Tibial nerve (tissue), 4 donors: ENCODE measurements around the gene SLC25A47. TPM values are rescaled to one million over a fixed set of nuclear protein-coding genes. Genes with fewer than 3 reads are reported as not detected.

Experiments used
- DNase-seq, 2 donors: peaks; one replicate each; pipeline ENCODE4 v3.0.0-alpha.2; 2019; ENCODE audit warnings: low spot score in 2 of 2
- H3K27ac ChIP-seq, 4 donors: fragments of 200-600 bp; sonication (generic) in 3 of 4; one replicate each; pipeline ENCODE4 v1.5.1; 2017 to 2019; ENCODE audit warnings: mild to moderate bottlenecking in 1 of 4
- H3K27me3 ChIP-seq, 2 donors: fragments of 200-600 bp; sonication (generic) in 1 of 2; one replicate each; pipeline versions ENCODE4 v1.5.1 to v1.6.0; 2017 to 2019
- H3K36me3 ChIP-seq, 3 donors: fragments of 200-600 bp; sonication (generic); one replicate each; pipeline ENCODE4 v1.5.1; 2018 to 2019
- H3K4me1 ChIP-seq, 4 donors: fragments of 200-600 bp; sonication (generic) in 3 of 4; one replicate each; pipeline ENCODE4 v1.5.1; 2017 to 2019
- H3K4me3 ChIP-seq, 4 donors: fragments of 200-600 bp; sonication (generic) in 3 of 4; one replicate each; pipeline ENCODE4 v1.5.1; 2017 to 2019; ENCODE audit warnings: mild to moderate bottlenecking in 1 of 4, moderate library complexity in 1 of 4
- H3K9me3 ChIP-seq, 4 donors: fragments of 200-600 bp; sonication (generic) in 3 of 4; one replicate each; pipeline ENCODE4 v1.5.1; 2017 to 2019
- EP300 ChIP-seq, 2 donors: sonication (generic); formaldehyde crosslinking; IDR thresholded peaks; one replicate each; pipeline ENCODE4 v1.6.1; 2017; ENCODE audit warnings: antibody characterized with exemption in 2 of 2, mild to moderate bottlenecking in 1 of 2
- POLR2A ChIP-seq, 2 donors: fragments of 450-650 bp; IDR thresholded peaks; one replicate each; pipeline ENCODE4 v1.6.1; 2017; ENCODE audit warnings: antibody characterized with exemption in 2 of 2, mild to moderate bottlenecking in 2 of 2, moderate library complexity in 2 of 2
- WGBS, 2 donors: methylation state at CpG; one replicate each; pipeline ENCODE4 v1.1.5; 2018; 5-methylcytosine and 5-hydroxymethylcytosine counted together
- total RNA-seq, 4 donors: library from RNA; depleted of rRNA; stranded (reverse); fragments of >200 nt; gene quantifications; one replicate each; pipeline ENCODE4 v1.1.0, GENCODE V29; 2016
- TF ChIP-seq, protein P1 (sequence below), 5 experiments: fragments of 200-600 bp in 3 of 5; fragments of 450-650 bp in 2 of 5; sonication (generic) in 3 of 5; IDR thresholded peaks; one replicate each; pipeline ENCODE4 v1.5.1; 2016 to 2019; ENCODE audit warnings: antibody characterized with exemption in 5 of 5, mild to moderate bottlenecking in 3 of 5, moderate library complexity in 2 of 5

SLC25A47 gene
- total RNA-seq, 4 donors from 2014 or later, result 2.5 TPM; not detected in 3

GRCh38 chr14:100350986-100351385 is 27.8 kb downstream of the SLC25A47 start:
- Histone ChIP-seq H3K36me3 (peaks cover 0 to 99% (median 16%) of the 10 kb centered on the region in 3 donors), H3K4me1 (no peaks in the 10 kb centered on the region), H3K27me3 (no peaks in the 10 kb centered on the region), H3K4me3 (no peak overlapping the region), H3K27ac (no peak overlapping the region), H3K9me3 (no peaks in the 10 kb centered on the region)
- WGBS, 2 donors, result 85 to 94% methylated on average over 5 of the region's 5 CpGs
- no peak for DNase-seq
- no peak for TF ChIP-seq EP300 (IDR thresholded peaks at IDR 0.05)
- TF ChIP-seq, protein P1, sequence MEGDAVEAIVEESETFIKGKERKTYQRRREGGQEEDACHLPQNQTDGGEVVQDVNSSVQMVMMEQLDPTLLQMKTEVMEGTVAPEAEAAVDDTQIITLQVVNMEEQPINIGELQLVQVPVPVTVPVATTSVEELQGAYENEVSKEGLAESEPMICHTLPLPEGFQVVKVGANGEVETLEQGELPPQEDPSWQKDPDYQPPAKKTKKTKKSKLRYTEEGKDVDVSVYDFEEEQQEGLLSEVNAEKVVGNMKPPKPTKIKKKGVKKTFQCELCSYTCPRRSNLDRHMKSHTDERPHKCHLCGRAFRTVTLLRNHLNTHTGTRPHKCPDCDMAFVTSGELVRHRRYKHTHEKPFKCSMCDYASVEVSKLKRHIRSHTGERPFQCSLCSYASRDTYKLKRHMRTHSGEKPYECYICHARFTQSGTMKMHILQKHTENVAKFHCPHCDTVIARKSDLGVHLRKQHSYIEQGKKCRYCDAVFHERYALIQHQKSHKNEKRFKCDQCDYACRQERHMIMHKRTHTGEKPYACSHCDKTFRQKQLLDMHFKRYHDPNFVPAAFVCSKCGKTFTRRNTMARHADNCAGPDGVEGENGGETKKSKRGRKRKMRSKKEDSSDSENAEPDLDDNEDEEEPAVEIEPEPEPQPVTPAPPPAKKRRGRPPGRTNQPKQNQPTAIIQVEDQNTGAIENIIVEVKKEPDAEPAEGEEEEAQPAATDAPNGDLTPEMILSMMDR (IDR thresholded peaks at IDR 0.05), result no peak
- no peak for TF ChIP-seq POLR2A (IDR thresholded peaks at IDR 0.05)

DNA sequence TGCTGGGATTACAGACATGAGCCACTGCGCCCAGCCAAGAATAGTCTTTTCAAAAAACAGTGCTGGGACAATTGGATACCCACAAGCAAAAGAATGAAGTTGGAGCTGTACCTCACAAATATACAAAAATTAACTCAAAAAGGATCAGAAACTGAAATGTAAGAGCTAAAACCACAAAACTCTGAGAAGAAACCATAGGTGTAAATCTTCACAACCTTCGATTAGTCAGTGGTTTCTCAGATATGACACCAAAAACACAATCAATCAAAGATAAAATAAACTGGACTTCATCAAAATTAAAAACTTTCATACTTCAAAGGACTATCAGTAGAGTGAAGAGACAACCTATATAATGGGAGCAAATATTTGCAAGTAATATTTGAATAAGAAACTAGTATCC is 35.3 kb downstream of the SLC25A47 start:
- Histone ChIP-seq H3K36me3 (peaks cover 0 to 96% (median 8%) of the 10 kb centered on the region in 3 donors), H3K4me1 (no peaks in the 10 kb centered on the region), H3K27me3 (no peaks in the 10 kb centered on the region), H3K4me3 (no peak overlapping the region), H3K9me3 (no peaks in the 10 kb centered on the region), H3K27ac (no peak overlapping the region)
- TF ChIP-seq EP300 (IDR thresholded peaks at IDR 0.05) (no peak), POLR2A (IDR thresholded peaks at IDR 0.05) (no peak)
- TF ChIP-seq, protein P1 (IDR thresholded peaks at IDR 0.05), result no peak
- DNase-seq, result no peak
- 93 to 96% methylated on average over 2 of the region's 2 CpGs for WGBS, 2 donors

- TF ChIP-seq, protein P1 (IDR thresholded peaks at IDR 0.05), result no peak
- TF ChIP-seq EP300 (IDR thresholded peaks at IDR 0.05) (no peak), POLR2A (IDR thresholded peaks at IDR 0.05) (no peak)
- WGBS, 2 donors, result 83 to 89% methylated on average over 2 of the region's 2 CpGs
- no peak overlapping the region for H3K4me3 ChIP-seq
- no peaks in the 10 kb centered on the region for H3K9me3 ChIP-seq
- no peaks in the 10 kb centered on the region for H3K4me1 ChIP-seq
- H3K27me3 ChIP-seq, result no peaks in the 10 kb centered on the region
- DNase-seq, result no peak
- H3K27ac ChIP-seq, result no peak overlapping the region
- peaks cover 0 to 96% (median 8%) of the 10 kb centered on the region in 3 donors for H3K36me3 ChIP-seq
Observed at GRCh38 chr14:100359111-100359510, 36.0 kb downstream of the SLC25A47 start.

GRCh38 chr14:100359881-100360280 is 36.7 kb downstream of the SLC25A47 start:
- Histone ChIP-seq H3K27me3 (no peaks in the 10 kb centered on the region), H3K4me3 (no peak overlapping the region), H3K4me1 (no peaks in the 10 kb centered on the region), H3K27ac (peak overlapping the region in 2 of 4 donors; percentile 10 to 29), H3K36me3 (peaks cover 0 to 92% (median 8%) of the 10 kb centered on the region in 3 donors), H3K9me3 (no peaks in the 10 kb centered on the region)
- WGBS, 2 donors, result 80 to 81% methylated on average over 4 of the region's 4 CpGs
- DNase-seq, result no peak
- TF ChIP-seq, protein P1 (IDR thresholded peaks at IDR 0.05), result no peak
- TF ChIP-seq POLR2A (IDR thresholded peaks at IDR 0.05) (no peak), EP300 (IDR thresholded peaks at IDR 0.05) (no peak)

GRCh38 chr14:100361626-100362025 is 38.5 kb downstream of the SLC25A47 start:
- no peak overlapping the region for H3K4me3 ChIP-seq
- no peaks in the 10 kb centered on the region for H3K4me1 ChIP-seq
- no peaks in the 10 kb centered on the region for H3K9me3 ChIP-seq
- H3K36me3 ChIP-seq, result peaks cover 0 to 93% (median 8%) of the 10 kb centered on the region in 3 donors
- H3K27ac ChIP-seq, result no peak overlapping the region
- H3K27me3 ChIP-seq, result no peaks in the 10 kb centered on the region
- 83 to 86% methylated on average over 5 of the region's 5 CpGs for WGBS, 2 donors
- TF ChIP-seq POLR2A (IDR thresholded peaks at IDR 0.05) (no peak), EP300 (IDR thresholded peaks at IDR 0.05) (no peak)
- TF ChIP-seq, protein P1 (IDR thresholded peaks at IDR 0.05), result no peak
- DNase-seq, result no peak
